Esophagus squamous epithelium (tissue), 5 donors: Measurements from ENCODE around the gene CFAP65. TPM values are rescaled to one million over a fixed set of nuclear protein-coding genes. Genes with fewer than 3 reads are reported as not detected.

Experiments
- DNase-seq: peaks from one replicate; lab custom pipeline; 2025; lab: John Stamatoyannopoulos, UW
- H3K27ac ChIP-seq, 4 donors: fragments of 200-600 bp; sonication (generic); one replicate each; pipeline ENCODE4 v1.5.1; 2016 to 2019; ENCODE audit warnings: mild to moderate bottlenecking in 1 of 4
- H3K27me3 ChIP-seq, 4 donors: fragments of 200-600 bp; sonication (generic); 1 replicate in 3 of 4; 2 replicates in 1 of 4; pipeline versions ENCODE4 v1.5.1 to v1.6.0; 2017 to 2021; ENCODE audit warnings: antibody characterized with exemption in 1 of 4
- H3K36me3 ChIP-seq, 3 donors: fragments of 200-600 bp; sonication (generic); one replicate each; pipeline ENCODE4 v1.5.1; 2016 to 2019
- H3K4me1 ChIP-seq, 3 donors: fragments of 200-600 bp; sonication (generic); one replicate each; pipeline ENCODE4 v1.5.1; 2017 to 2019
- H3K4me3 ChIP-seq, 4 donors: fragments of 200-600 bp; sonication (generic); 1 replicate in 3 of 4; 2 replicates in 1 of 4; pipeline ENCODE4 v1.5.1; 2016 to 2019; ENCODE audit warnings: mild to moderate bottlenecking in 2 of 4, moderate library complexity in 1 of 4
- H3K9me3 ChIP-seq, 3 donors: fragments of 200-600 bp; sonication (generic); one replicate each; pipeline ENCODE4 v1.5.1; 2016 to 2019
- CTCF ChIP-seq, 6 experiments: fragments of 450-650 bp in 4 of 6; fragments of 200-600 bp in 2 of 6; sonication (generic) in 2 of 6; IDR thresholded peaks; one replicate each; pipeline ENCODE4 v1.5.1; 2016 to 2019; ENCODE audit warnings: antibody characterized with exemption in 6 of 6, mild to moderate bottlenecking in 4 of 6, moderate library complexity in 4 of 6
- POLR2A ChIP-seq, 4 donors: fragments of 450-650 bp; IDR thresholded peaks; one replicate each; pipeline ENCODE4 v1.6.1; 2017; ENCODE audit warnings: antibody characterized with exemption in 4 of 4, mild to moderate bottlenecking in 4 of 4, moderate library complexity in 3 of 4
- WGBS, 2 donors: methylation state at CpG; one replicate each; pipeline ENCODE4 v1.1.5; 2018; 5-methylcytosine and 5-hydroxymethylcytosine counted together
- intact Hi-C: fragments of 100-400 bp; cut with DNase I; formaldehyde crosslinking; loops from one replicate; pipeline ENCODE4 v1.15.0; 2022
- total RNA-seq, 4 donors: library from RNA; depleted of rRNA; stranded (reverse); fragments of >200 nt; gene quantifications; one replicate each; pipeline ENCODE4 v1.1.0, GENCODE V29; 2016
- donor health status: DM: yes; HTN: yes; CAD: no.

The CFAP65 gene
- total RNA-seq, 4 donors from 2014 or later = 0.19 TPM; not detected in 3

GRCh38 chr2:219049282-219049681 is 8.0 kb upstream of the CFAP65 start:
- no peaks in the 10 kb centered on the region for H3K9me3 ChIP-seq
- TF ChIP-seq POLR2A (IDR thresholded peaks at IDR 0.05) (no peak), CTCF (IDR thresholded peaks at IDR 0.05) (no peak)
- H3K4me1 ChIP-seq = no peaks in the 10 kb centered on the region
- intact Hi-C loops = no loop called here
- peaks cover 0 to 96% (median 4%) of the 10 kb centered on the region in 4 donors for H3K27me3 ChIP-seq
- no peak overlapping the region for H3K27ac ChIP-seq
- 70 to 86% methylated on average over 2 of the region's 6 CpGs for WGBS, 2 donors
- H3K4me3 ChIP-seq = no peak overlapping the region
- no peaks in the 10 kb centered on the region for H3K36me3 ChIP-seq
- DNase-seq = no peak

GRCh38 chr2:219045937-219046550 is 4.7 kb upstream of the CFAP65 start:
- DNase-seq = no peak
- TF ChIP-seq POLR2A (IDR thresholded peaks at IDR 0.05) (no peak), CTCF (IDR thresholded peaks at IDR 0.05) (no peak)
- WGBS, 2 donors = 5 to 16% methylated on average over 6 of the region's 6 CpGs
- Histone ChIP-seq H3K4me1 (peaks cover 0 to 5% (median 0%) of the 10 kb centered on the region in 3 donors), H3K4me3 (no peak overlapping the region), H3K27me3 (peaks cover 0 to 98% (median 6%) of the 10 kb centered on the region in 4 donors), H3K36me3 (no peaks in the 10 kb centered on the region), H3K27ac (no peak overlapping the region), H3K9me3 (no peaks in the 10 kb centered on the region)
- intact Hi-C loops = no loop called here

DNA sequence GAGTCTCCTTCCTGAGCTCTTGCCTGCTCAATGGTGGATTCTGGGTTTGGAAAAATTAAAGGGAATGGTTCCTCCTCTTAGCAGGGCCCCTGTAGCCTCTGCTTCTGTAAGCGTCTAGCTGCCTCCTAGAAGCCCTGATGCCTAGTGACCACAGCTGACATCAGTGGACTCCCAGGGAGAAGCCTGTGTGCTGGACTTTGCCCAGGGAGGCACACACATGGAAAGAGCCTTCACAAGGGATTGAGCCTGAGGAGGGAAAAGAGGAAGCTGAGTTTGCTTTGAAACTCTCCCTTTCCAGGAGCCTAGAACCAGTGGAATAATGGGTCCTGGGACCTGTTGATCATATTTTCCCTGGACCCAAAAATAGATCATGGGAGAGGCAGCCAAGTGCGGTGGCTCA is 1.4 kb upstream of the CFAP65 start:
- Histone ChIP-seq H3K9me3 (no peaks in the 10 kb centered on the region), H3K4me3 (no peak overlapping the region), H3K4me1 (peaks cover 0 to 5% (median 0%) of the 10 kb centered on the region in 3 donors), H3K36me3 (no peaks in the 10 kb centered on the region), H3K27me3 (peaks cover 0 to 98% (median 10%) of the 10 kb centered on the region in 4 donors), H3K27ac (no peak overlapping the region)
- 75 to 80% methylated on average over 1 to 2 of the region's 2 CpGs for WGBS, 2 donors
- intact Hi-C loops = no loop called here
- DNase-seq = no peak
- TF ChIP-seq POLR2A (IDR thresholded peaks at IDR 0.05) = no peak
- TF ChIP-seq CTCF (IDR thresholded peaks at IDR 0.05) = no peak

DNA sequence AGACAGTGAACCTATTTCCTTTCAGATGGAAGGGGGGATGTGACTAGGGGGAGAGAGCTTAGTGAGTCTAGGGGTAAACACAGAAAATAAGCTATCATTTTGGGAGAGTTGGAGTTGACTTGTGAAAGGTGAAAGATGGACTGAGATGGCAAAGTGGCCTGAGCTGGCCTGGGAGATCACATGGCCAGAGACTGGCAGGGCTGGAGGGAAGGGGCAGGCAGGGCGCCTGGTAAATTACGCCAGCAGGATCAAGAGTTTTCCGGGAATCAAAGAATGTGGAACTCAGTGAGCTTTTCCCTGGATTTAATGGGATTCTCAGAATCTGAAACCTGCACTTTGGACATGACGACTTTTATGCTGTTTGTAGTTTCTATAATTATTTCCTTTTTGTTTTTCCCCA is 841 bp upstream of the CFAP65 start:
- H3K4me1 ChIP-seq = peaks cover 0 to 5% (median 0%) of the 10 kb centered on the region in 3 donors
- H3K27ac ChIP-seq = no peak overlapping the region
- WGBS, 2 donors = 68 to 81% methylated on average over 4 of the region's 4 CpGs
- no peak for DNase-seq
- TF ChIP-seq CTCF (IDR thresholded peaks at IDR 0.05) (no peak), POLR2A (IDR thresholded peaks at IDR 0.05) (no peak)
- H3K27me3 ChIP-seq = peaks cover 0 to 99% (median 10%) of the 10 kb centered on the region in 4 donors
- no peak overlapping the region for H3K4me3 ChIP-seq
- intact Hi-C loops = no loop called here
- H3K36me3 ChIP-seq = no peaks in the 10 kb centered on the region
- H3K9me3 ChIP-seq = no peaks in the 10 kb centered on the region

GRCh38 chr2:219038600-219038999 is 2.7 kb downstream of the CFAP65 start:
- Histone ChIP-seq H3K27ac (no peak overlapping the region), H3K4me1 (peaks cover 0 to 5% (median 0%) of the 10 kb centered on the region in 3 donors), H3K36me3 (no peaks in the 10 kb centered on the region), H3K9me3 (no peaks in the 10 kb centered on the region), H3K4me3 (no peak overlapping the region), H3K27me3 (peaks cover 0 to 100% (median 8%) of the 10 kb centered on the region in 4 donors)
- WGBS, 2 donors = 13% methylated on average over 1 of the region's 1 CpG; no CpG with 5 or more reads in 1 of the 2 donors
- DNase-seq = no peak
- TF ChIP-seq POLR2A (IDR thresholded peaks at IDR 0.05) (no peak), CTCF (IDR thresholded peaks at IDR 0.05) (no peak)
- intact Hi-C loops = no loop called here
